Trophoblast cell (in vitro differentiated cells and primary cell): ENCODE data around the gene NUTM1.
"Not testable (repeated sequence)": the region's sequence is repeated elsewhere in the genome, so short reads cannot be mapped to it uniquely, and the experiment has no call there.

Source experiments
- DNase-seq, 2 donors: peaks; one replicate each; pipeline ENCODE4 v3.0.0-alpha.2; 2016
- H2AFZ ChIP-seq: 2 replicates; pipeline ENCODE4 v1.6.1; 2013; ENCODE audit warnings: low read length, moderate library complexity, mild to moderate bottlenecking; ENCODE audit not compliant: insufficient read depth, poor library complexity
- H2AK5ac ChIP-seq: 2 replicates; pipeline ENCODE4 v1.6.1; 2013; ENCODE audit warnings: mild to moderate bottlenecking, low read length
- H2BK120ac ChIP-seq: 2 replicates; pipeline ENCODE4 v1.6.1; 2013; ENCODE audit warnings: low read length, mild to moderate bottlenecking, moderate library complexity; ENCODE audit not compliant: insufficient read depth, poor library complexity
- H2BK12ac ChIP-seq: 2 replicates; pipeline ENCODE4 v1.6.1; 2013; ENCODE audit warnings: mild to moderate bottlenecking, low read length, moderate library complexity
- H2BK5ac ChIP-seq: 2 replicates; pipeline ENCODE4 v1.6.1; 2013; ENCODE audit warnings: low read length, low read depth, moderate library complexity, mild to moderate bottlenecking; ENCODE audit not compliant: poor library complexity
- H3K14ac ChIP-seq: 2 replicates; pipeline ENCODE4 v1.6.1; 2013; ENCODE audit warnings: mild to moderate bottlenecking, low read length
- H3K18ac ChIP-seq: 2 replicates; pipeline ENCODE4 v1.6.1; 2013; ENCODE audit warnings: mild to moderate bottlenecking, low read length
- H3K23ac ChIP-seq: 2 replicates; pipeline ENCODE4 v1.6.1; 2013; ENCODE audit warnings: low read length
- H3K27ac ChIP-seq: 2 replicates; pipeline ENCODE4 v1.5.1; 2013; ENCODE audit warnings: low read depth, mild to moderate bottlenecking, inconsistent platforms, low read length, moderate library complexity
- H3K27me3 ChIP-seq: 2 replicates; pipeline ENCODE4 v1.6.1; 2013; ENCODE audit warnings: inconsistent platforms, mild to moderate bottlenecking, low read length, moderate library complexity; ENCODE audit not compliant: insufficient read depth
- H3K36me3 ChIP-seq, 2 experiments: 1 replicate in 1 of 2; 2 replicates in 1 of 2; pipeline ENCODE4 v1.6.1; 2013; ENCODE audit warnings: low read length in 2 of 2, mild to moderate bottlenecking in 2 of 2, moderate library complexity in 1 of 2; ENCODE audit not compliant: insufficient read depth in 2 of 2, control insufficient read depth in 1 of 2
- H3K4ac ChIP-seq: 2 replicates; pipeline ENCODE4 v1.6.1; 2013; ENCODE audit warnings: low read depth, mild to moderate bottlenecking, low read length, moderate library complexity
- H3K4me1 ChIP-seq, 2 experiments: 1 replicate in 1 of 2; 2 replicates in 1 of 2; pipeline ENCODE4 v1.6.1; 2013; ENCODE audit warnings: low read length in 2 of 2, mild to moderate bottlenecking in 2 of 2, moderate library complexity in 1 of 2; ENCODE audit not compliant: insufficient read depth in 2 of 2, control insufficient read depth in 1 of 2
- H3K4me2 ChIP-seq: 2 replicates; pipeline ENCODE4 v1.6.1; 2013; ENCODE audit warnings: inconsistent platforms, mild to moderate bottlenecking, low read length, moderate library complexity
- H3K4me3 ChIP-seq: 2 replicates; pipeline ENCODE4 v1.5.1; 2013; ENCODE audit warnings: mild to moderate bottlenecking, low read depth, low read length, inconsistent platforms
- H3K79me1 ChIP-seq: one replicate; pipeline ENCODE4 v1.6.1; 2013; ENCODE audit warnings: low read length
- H3K79me2 ChIP-seq: 2 replicates; pipeline ENCODE4 v1.6.1; 2013; ENCODE audit warnings: low read length, mild to moderate bottlenecking; ENCODE audit not compliant: control insufficient read depth, insufficient read depth, poor library complexity
- H3K9ac ChIP-seq: 2 replicates; pipeline ENCODE4 v1.6.1; 2013; ENCODE audit warnings: mild to moderate bottlenecking, low read length
- H3K9me3 ChIP-seq: 2 replicates; pipeline ENCODE4 v1.6.1; 2013; ENCODE audit warnings: low read depth, mild to moderate bottlenecking, control low read depth, inconsistent platforms, low read length; ENCODE audit not compliant: insufficient read depth
- H4K12ac ChIP-seq: 2 replicates; pipeline ENCODE4 v1.6.1; 2013; ENCODE audit warnings: low read depth, mild to moderate bottlenecking, low read length, moderate library complexity
- H4K8ac ChIP-seq: 2 replicates; pipeline ENCODE4 v1.6.1; 2013; ENCODE audit warnings: low read depth, mild to moderate bottlenecking, low read length, moderate library complexity
- H4K91ac ChIP-seq: one replicate; pipeline ENCODE4 v1.6.1; 2013; ENCODE audit warnings: low read depth, mild to moderate bottlenecking, low read length, moderate library complexity
- WGBS: extraction: QIAGEN DNeasy Blood & Tissue Kit; methylation state at CpG from one replicate; pipeline ENCODE4 v1.1.7; 2013; ENCODE audit warnings: missing lambda C conversion rate; ENCODE audit not compliant: insufficient read length, insufficient coverage; ENCODE audit errors: extremely low coverage; 5-methylcytosine and 5-hydroxymethylcytosine counted together

NUTM1 gene

DNA sequence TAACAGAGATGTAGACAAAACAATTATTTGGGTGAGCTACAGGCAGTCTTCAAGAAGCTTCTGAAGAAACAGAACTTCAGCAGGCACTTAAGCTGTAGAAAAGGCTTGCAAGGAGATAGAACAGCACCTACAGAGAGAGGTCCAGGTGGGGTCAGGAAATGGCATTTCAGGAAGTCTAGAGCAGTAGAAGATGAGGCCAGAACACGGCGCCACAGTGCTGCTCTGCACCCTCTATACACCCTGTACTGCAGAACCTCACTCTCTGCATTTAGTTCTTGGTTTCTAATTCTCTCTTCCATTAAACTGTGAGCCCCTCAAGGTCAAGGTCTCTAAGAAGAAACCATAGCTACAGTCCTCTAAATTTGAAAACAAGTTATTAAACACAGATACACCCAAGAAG, 49.9 kb downstream of the NUTM1 start:
- no CpG with 5 or more reads among the region's 2 CpGs for WGBS
- H3K9me3 ChIP-seq, H3K4me2 ChIP-seq, DNase-seq, H3K4ac ChIP-seq, H3K36me3 ChIP-seq, H4K12ac ChIP-seq, H3K27me3 ChIP-seq, H3K14ac ChIP-seq, H2AK5ac ChIP-seq, H4K8ac ChIP-seq, H3K27ac ChIP-seq, H4K91ac ChIP-seq, H3K79me2 ChIP-seq, H2BK120ac ChIP-seq, H2BK5ac ChIP-seq, H3K18ac ChIP-seq, H3K79me1 ChIP-seq, H3K23ac ChIP-seq, H3K4me3 ChIP-seq, H2BK12ac ChIP-seq, H2AFZ ChIP-seq, H3K4me1 ChIP-seq, H3K9ac ChIP-seq: not testable (repeated sequence)

- H3K14ac ChIP-seq, H3K4me3 ChIP-seq, H3K79me1 ChIP-seq, H3K4me1 ChIP-seq, H3K23ac ChIP-seq, H2AFZ ChIP-seq, H3K9ac ChIP-seq, H2BK12ac ChIP-seq, H3K27ac ChIP-seq, H3K4me2 ChIP-seq, H2AK5ac ChIP-seq, H4K12ac ChIP-seq, H3K79me2 ChIP-seq, H3K4ac ChIP-seq, H3K36me3 ChIP-seq, H4K91ac ChIP-seq, H2BK120ac ChIP-seq, H3K9me3 ChIP-seq, H3K18ac ChIP-seq, H4K8ac ChIP-seq, DNase-seq, H3K27me3 ChIP-seq, H2BK5ac ChIP-seq: not testable (repeated sequence)
- no CpG with 5 or more reads among the region's 6 CpGs for WGBS
These were observed 54.6 kb downstream of the NUTM1 start for GRCh38 chr15:34397637-34398259.

GRCh38 chr15:34403160-34403598, 60.1 kb downstream of the NUTM1 start:
- WGBS: no CpG with 5 or more reads among the region's 4 CpGs

DNA sequence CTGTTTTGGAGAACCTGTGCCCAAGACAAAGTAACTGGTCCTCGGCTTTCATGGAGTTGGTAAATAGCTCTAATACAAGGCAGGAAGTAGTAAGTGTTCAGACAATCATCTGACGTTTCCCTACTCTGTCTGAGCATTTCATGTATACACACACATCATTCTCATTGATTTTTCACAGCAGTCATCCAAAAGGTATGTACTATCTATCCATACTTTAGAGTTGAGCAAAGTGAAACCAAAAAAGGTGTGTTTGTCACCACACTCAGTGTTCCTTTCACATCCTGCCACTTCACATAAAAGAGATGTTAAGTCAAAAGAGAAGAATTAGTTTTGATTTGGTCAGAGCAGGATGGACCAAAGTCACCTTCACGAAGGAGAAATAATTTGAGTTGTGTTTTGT, 60.8 kb downstream of the NUTM1 start:
- H2AK5ac ChIP-seq, H3K4me3 ChIP-seq, H2BK12ac ChIP-seq, H2AFZ ChIP-seq, H4K91ac ChIP-seq, H4K12ac ChIP-seq, H2BK5ac ChIP-seq, H3K4me1 ChIP-seq, H3K27ac ChIP-seq, H3K4me2 ChIP-seq, H3K79me2 ChIP-seq, H3K18ac ChIP-seq, DNase-seq, H3K4ac ChIP-seq, H3K36me3 ChIP-seq, H2BK120ac ChIP-seq, H3K14ac ChIP-seq, H4K8ac ChIP-seq, H3K79me1 ChIP-seq, H3K9ac ChIP-seq, H3K23ac ChIP-seq, H3K9me3 ChIP-seq, H3K27me3 ChIP-seq: not testable (repeated sequence)
- no CpG with 5 or more reads among the region's 3 CpGs for WGBS

More at GRCh38 chr15:34403160-34403598, 60.1 kb downstream of the NUTM1 start:
- H2BK5ac ChIP-seq, H2BK120ac ChIP-seq, H2BK12ac ChIP-seq, H3K27me3 ChIP-seq, H3K79me2 ChIP-seq, H2AFZ ChIP-seq, H3K36me3 ChIP-seq, DNase-seq, H4K12ac ChIP-seq, H3K9me3 ChIP-seq, H3K4ac ChIP-seq, H3K4me2 ChIP-seq, H2AK5ac ChIP-seq, H3K4me1 ChIP-seq, H4K91ac ChIP-seq, H3K14ac ChIP-seq, H3K18ac ChIP-seq, H3K23ac ChIP-seq, H3K79me1 ChIP-seq, H3K9ac ChIP-seq, H3K27ac ChIP-seq, H4K8ac ChIP-seq, H3K4me3 ChIP-seq: not testable (repeated sequence)
